ENCODE data around the gene RNF19B.

The RNF19B gene

DNA sequence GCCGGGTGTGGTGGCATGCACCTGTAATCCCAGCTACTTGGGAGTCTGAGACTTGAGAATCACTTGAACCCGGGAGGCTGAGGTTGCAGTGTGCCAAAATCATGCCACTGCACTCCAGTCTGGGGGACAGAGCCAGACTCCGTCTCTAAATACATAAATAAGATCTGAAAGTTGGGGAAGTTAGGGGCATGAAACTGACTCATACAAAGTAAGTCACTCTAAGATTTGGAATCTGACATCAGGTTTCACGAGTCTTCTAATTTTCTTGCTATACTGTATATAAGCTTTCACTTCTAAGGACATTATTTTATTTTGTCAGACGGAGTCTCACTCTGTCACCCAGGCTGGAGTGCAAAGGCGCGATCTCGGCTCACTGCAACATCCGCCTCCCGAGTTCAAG is 30.1 kb downstream of the RNF19B start:
- no peak overlapping the region for H3K4me3 ChIP-seq (replicated peaks in 1 of 2; ENCODE audit: low read depth in 2 of 2, low read length in 2 of 2)
- no peak for DNase-seq (ENCODE audit: low read depth in 2 of 2)
- TF ChIP-seq, protein P1, sequence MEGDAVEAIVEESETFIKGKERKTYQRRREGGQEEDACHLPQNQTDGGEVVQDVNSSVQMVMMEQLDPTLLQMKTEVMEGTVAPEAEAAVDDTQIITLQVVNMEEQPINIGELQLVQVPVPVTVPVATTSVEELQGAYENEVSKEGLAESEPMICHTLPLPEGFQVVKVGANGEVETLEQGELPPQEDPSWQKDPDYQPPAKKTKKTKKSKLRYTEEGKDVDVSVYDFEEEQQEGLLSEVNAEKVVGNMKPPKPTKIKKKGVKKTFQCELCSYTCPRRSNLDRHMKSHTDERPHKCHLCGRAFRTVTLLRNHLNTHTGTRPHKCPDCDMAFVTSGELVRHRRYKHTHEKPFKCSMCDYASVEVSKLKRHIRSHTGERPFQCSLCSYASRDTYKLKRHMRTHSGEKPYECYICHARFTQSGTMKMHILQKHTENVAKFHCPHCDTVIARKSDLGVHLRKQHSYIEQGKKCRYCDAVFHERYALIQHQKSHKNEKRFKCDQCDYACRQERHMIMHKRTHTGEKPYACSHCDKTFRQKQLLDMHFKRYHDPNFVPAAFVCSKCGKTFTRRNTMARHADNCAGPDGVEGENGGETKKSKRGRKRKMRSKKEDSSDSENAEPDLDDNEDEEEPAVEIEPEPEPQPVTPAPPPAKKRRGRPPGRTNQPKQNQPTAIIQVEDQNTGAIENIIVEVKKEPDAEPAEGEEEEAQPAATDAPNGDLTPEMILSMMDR (IDR thresholded peaks at IDR 0.05; ENCODE audit: low read depth, low read length) = no peak

DNA sequence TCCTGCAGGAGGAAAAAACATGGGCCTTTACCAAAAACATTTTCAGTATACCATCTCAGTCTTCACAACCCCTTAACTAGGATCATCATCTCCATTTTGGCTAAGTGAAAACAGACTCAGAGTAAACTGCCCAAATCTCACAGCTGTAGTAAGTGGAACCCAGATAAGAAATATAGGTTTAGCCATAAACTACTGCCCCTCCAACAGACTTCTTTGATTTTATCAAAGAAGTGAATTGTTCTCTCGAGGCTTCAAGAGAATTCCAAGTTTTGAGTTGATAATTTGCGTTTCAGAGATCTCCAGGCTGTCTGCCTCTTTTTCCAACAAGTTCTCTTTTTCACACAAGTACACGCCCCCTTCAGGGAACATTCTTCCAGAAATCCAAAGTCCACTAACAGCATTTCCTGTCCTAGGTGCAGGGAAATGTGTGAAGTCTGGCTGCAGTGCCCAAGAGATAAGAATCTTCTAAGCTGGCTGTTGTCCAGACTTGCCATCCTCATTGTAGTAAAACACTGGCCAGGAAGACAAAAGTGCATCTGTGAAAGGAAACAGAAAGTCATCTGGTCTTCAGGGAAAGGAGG is 30.8 kb downstream of the RNF19B start:
- peak; percentile 26 to 69 for DNase-seq (ENCODE audit: low read depth in 2 of 2)
- no peak overlapping the region for H3K4me3 ChIP-seq (replicated peaks in 1 of 2; ENCODE audit: low read depth in 2 of 2, low read length in 2 of 2)
- TF ChIP-seq, protein P1 (IDR thresholded peaks at IDR 0.05; ENCODE audit: low read depth, low read length) = no peak

DNA sequence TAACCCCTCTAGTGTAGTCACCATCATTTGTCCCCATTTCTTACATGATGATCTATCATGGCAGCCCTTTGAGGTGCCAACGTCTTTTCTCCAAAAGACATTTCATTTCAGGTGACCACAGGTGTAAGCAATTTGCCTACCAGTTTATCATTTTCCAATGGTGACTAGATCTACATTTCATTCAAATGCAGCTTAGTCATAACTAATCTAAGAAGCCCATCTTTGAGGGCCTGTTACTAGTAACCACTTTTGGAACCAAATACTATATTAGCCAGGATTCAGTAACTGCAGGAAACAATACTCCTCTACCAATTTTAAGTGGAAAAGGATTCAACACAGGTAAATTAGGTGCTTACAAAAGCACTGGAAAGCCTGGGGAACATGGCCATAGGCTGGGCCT is 32.8 kb downstream of the RNF19B start:
- DNase-seq (ENCODE audit: low read depth in 2 of 2) = no peak
- H3K4me3 ChIP-seq (replicated peaks in 1 of 2; ENCODE audit: low read depth in 2 of 2, low read length in 2 of 2) = no peak overlapping the region
- TF ChIP-seq, protein P1 (IDR thresholded peaks at IDR 0.05; ENCODE audit: low read depth, low read length) = no peak

DNA sequence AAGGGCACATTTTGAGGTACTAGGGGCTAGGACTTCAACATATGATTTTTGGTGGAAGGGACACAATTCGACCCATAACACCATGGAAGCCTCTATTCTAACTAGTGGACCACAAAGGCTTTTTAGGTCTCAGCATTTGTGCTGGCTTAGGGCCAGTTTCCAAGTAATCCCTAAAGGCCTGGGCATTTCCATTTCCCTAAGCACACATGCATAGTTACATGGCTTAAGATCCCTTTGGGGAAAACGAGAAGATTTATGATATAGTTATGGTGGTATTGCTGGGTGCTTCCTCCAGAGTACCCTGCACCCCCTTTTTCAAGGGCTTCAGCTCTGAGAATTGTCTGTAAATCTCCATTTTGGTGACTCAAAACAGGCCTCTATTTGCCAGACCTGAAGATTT is 35.2 kb downstream of the RNF19B start:
- H3K4me3 ChIP-seq (replicated peaks in 1 of 2; ENCODE audit: low read depth in 2 of 2, low read length in 2 of 2) = no peak overlapping the region
- no peak for DNase-seq (ENCODE audit: low read depth in 2 of 2)
- TF ChIP-seq, protein P1 (IDR thresholded peaks at IDR 0.05; ENCODE audit: low read depth, low read length) = no peak

DNA sequence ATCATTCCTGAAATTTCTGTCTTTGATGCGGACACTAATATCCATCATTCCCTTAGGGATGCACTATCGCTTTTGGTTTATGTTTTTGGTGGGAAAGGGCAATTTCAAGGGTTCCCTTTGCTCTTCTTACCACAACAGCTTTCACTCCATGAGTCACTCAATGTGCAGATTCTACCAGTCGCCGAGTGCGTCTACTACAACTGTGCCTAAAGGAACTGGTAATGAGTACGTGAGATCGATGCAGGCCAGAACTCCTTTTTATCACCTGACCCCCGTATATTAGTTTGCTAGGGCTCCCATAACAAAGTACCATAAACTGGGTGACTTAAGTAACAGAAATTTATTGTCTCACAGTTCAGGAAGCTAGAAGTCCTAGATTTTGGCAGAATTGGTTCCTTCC is 35.9 kb downstream of the RNF19B start:
- TF ChIP-seq, protein P1 (IDR thresholded peaks at IDR 0.05; ENCODE audit: low read depth, low read length) = no peak
- H3K4me3 ChIP-seq (replicated peaks in 1 of 2; ENCODE audit: low read depth in 2 of 2, low read length in 2 of 2) = no peak overlapping the region
- no peak for DNase-seq (ENCODE audit: low read depth in 2 of 2)

DNA sequence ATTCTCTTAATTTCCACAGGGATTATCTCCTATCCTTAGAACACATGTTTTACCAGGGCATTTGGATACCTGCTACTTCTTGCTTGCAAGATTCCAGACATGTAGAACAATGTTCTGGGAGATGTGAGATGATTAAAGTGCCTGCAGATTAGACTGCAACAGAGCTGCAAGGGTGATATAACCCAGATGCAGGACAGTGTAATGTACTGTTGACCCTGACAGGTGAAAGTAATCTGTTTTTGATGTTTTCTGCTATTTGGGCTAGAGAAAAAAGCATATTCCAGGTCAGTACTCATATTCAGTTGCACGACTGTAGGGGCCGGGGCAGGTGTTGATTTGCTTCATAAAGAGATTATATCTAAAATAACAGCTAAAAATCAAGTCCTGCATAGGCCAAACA is 36.3 kb downstream of the RNF19B start:
- TF ChIP-seq, protein P1 (IDR thresholded peaks at IDR 0.05; ENCODE audit: low read depth, low read length) = no peak
- DNase-seq (ENCODE audit: low read depth in 2 of 2) = no peak
- H3K4me3 ChIP-seq (replicated peaks in 1 of 2; ENCODE audit: low read depth in 2 of 2, low read length in 2 of 2) = no peak overlapping the region

DNA sequence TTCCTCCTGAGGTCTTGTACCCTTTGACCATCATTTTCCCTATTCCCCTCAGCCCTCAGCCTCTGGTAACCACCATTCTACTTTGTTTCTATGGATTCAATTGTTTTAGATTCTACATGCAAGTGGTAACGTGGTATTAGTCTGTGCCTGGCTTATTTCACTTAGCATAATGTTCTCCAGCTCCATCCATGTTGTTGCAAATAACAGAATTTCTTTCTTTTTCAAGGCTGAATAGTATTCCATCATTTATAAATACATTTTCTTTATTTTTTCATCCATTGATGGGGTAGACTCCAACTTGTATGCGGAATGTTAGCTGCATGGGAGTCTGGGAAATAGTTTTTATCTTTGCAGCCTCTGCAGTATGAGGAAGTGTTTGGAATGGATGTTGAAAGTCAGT is 37.2 kb downstream of the RNF19B start:
- no peak for DNase-seq (ENCODE audit: low read depth in 2 of 2)
- H3K4me3 ChIP-seq (replicated peaks in 1 of 2; ENCODE audit: low read depth in 2 of 2, low read length in 2 of 2) = no peak overlapping the region
- TF ChIP-seq, protein P1 (IDR thresholded peaks at IDR 0.05; ENCODE audit: low read depth, low read length) = no peak

Data from cardiac fibroblast (primary cell).